GM21360 (cell line): ENCODE results near the gene KRTAP4-16.
"Not testable (repeated sequence)": the region's sequence is repeated elsewhere in the genome, so short reads cannot be mapped to it uniquely, and the experiment has no call there.

ENCODE experiments used
- ATAC-seq: cut with Tn5 transposase; IDR thresholded peaks from one replicate; pipeline ENCODE4 v1.9.1; 2021; ENCODE audit warnings: mild to moderate bottlenecking, moderate library complexity; ENCODE audit not compliant: unreplicated experiment

Gene KRTAP4-16

DNA sequence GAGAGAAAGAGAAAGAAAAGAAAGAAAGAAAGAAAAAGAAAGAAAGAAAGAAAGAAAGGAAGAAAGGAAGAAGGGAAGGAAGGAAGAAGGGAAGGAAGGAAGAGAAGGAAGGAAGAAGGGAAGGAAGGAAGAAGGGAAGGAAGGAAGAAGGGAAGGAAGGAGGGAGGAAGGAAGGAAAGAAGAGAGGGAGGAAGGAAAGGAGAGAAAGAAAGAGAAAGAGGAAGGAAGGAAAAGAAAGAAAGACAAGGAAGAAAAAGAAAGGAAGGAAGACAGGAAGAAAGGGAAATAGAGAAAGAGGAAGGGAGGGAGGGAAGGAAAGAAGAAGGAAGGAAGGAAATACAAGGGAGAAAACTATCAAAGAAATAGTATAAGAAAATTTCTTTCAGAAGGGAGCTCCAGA is 25.2 kb downstream of the KRTAP4-16 start:
- ATAC-seq: no peak

DNA sequence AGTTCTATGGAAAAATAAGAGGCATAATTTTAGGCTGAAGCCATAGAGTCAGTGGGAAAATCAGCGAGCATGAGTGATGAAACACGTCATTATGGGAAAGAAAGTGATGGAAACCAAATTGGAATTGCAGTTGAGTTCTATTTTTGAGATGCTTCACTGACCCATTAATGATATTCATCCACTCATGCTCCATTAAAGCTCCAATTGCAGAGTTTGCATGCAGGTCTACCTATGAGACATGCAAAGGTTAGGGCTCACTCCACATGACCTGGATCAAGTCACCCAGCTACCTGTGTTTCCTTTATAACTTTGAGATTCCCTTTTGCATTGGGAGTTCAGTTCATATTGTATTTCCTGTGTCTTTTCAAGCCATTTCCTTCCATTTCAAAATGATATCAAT is 28.3 kb downstream of the KRTAP4-16 start:
- no peak for ATAC-seq

DNA sequence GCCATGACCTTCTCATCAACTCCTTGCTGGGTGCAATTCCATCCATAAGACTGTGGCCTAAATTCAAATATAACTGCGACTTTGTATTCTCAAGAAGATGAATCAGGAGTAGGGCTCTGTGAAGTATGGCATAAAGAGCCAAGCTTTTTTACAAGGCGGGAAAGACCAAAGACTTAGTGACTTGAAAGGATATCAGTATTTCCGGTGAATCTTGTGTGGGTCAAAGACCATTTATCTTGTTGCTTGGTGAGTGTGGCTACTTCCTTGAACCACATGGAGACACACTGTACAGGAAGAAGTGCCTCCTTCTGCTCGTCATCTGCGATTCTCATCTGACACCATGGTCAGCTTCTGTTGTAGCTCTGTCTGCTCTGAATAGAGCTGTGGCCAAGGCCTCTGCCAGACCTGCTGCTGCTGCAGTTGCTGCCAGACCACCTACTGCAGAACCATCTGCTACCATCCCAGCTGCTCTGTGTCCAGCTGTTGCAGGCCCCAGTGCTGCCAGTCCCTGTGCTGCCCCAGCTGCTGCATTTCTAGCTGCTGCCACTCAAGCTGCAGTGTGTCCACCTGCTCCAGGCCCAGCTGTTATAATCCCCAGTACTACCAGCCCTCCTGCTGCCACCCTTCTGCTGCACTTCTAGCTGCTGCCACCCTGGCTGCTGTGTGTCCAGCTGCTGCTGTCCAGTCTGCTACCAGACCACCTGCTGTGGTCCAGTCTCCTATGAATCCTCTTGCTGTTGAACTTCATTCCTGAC is 30.2 kb downstream of the KRTAP4-16 start:
- ATAC-seq: no peak

DNA sequence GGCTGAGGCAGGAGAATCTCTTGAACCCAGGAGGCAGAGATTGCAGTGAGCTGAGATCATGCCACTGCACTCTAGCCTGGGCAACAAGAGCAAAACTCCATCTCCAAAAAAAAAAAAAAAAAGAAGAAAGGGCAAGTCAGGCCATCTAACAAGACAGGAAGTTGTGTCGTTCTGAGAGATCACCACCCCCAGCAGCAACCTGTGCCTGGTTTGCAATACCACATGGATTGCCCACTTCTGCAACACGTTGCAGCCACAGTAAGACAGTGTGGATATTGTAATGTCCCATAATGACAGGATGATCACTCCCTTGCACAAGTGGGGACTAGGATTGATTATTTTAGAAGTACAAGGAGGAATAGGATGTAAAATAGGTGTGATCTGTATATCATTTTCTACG is 33.0 kb downstream of the KRTAP4-16 start:
- no peak for ATAC-seq

DNA sequence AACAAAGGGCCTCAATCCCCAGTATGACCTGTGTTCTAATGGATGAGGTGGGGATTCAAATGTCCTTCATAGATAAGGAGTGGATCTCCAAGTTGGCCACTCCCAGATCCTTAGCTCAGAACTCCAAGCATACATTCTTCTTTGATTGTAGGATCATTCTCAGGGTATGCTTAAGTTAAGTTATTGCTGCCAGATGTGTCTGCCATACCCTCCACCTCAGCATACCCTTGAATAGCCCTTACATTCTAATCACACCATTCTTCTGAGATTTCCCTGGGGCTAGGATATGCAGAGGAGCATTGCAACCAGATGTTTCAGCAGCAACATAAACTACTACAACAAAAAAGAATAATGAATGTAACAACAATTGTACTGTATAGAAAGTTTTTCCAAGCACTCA is 34.7 kb downstream of the KRTAP4-16 start:
- ATAC-seq: no peak

DNA sequence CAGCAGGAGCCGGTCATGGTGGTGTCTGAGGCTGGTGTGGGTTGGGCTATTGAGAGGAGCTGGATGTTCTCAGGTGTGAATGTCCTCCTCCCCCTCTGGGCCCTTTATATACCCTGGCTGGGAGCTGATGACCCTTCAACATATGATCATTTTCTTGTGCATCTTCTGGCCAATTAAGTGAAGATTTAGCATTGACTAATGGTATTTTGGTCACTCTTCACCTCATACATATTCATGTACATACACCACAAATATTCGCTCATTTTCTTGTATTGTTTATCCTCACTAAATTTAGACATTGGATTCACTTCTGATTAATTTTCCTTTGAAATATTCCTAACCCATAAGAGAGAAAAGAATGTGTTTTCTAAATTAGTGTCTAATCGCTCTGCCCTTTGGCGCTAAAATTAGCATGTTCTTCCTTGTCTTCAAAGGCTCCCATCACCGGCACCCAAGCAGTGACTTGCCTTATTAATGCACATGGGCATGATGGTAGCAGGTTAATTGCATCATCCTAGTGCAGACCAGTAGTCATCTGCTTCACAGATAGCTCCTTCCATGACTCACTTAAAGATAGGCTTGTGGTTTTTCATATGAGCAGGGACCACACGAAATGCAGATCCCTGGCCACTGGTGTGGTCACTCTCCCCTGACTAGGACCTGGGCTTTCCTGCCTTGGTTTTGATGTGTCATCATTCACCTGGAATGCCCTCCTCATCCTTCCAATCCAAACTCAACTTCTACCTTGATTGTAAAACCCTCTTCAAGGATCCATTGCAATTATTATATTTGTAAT is 36.0 kb downstream of the KRTAP4-16 start, which contains the start of gene KRTAP2-4:
TSS of gene KRTAP2-4 (minus strand) at position 51 of the 796 bp plus-strand sequence. CDS start at position 17, 34 bp downstream.
- no peak for ATAC-seq

DNA sequence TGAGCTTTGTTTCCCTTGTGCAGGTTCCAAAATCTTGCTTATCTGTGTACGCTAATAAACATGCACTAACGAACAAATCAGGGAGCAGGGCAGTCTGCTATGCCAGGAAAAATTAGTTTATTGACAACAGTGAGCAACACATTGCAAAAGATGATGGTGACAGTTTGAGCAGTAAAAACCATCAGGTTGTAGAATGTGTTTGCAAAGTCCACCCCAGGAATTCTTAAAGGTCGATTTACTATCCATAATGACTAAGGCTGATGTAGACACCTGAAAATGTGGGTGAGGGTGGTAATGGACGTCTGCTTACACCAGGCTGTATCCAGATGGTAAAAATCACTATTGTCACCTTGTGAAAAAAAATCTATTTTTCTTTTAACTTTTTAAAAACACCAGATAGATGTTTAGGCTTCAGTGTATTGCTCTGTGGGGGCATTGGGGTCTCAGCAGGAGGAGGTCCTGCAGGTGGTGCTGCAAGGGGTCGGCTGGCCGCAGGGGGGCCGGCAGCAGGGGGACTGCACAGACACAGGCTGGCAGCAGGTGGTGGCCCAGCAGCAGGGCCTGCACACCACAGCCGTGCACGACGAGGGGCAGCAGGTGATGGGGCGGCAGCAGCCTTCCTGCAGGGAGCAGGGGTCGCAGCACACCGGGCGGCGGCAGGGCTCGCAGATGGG is 36.9 kb downstream of the KRTAP4-16 start:
- ATAC-seq: not testable (repeated sequence)

DNA sequence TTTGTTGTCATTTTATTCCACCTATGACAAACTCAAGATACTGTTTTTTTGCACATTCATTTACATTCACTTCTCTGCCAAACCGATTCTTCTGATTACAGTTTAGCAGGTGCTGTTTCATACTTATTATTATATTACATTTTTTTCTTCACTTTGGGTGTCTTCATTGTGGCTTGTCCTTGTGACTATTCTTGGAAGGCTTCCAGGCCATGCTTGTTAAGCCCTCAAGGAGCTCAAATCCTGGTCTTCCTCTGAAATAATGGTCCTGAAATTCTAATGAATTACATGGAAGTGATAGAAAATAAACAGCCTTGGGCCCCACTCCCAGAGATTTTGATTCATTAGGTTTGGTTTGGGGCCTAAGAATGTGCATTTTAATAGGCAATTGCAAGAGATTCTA is 37.7 kb downstream of the KRTAP4-16 start:
- ATAC-seq: no peak

DNA sequence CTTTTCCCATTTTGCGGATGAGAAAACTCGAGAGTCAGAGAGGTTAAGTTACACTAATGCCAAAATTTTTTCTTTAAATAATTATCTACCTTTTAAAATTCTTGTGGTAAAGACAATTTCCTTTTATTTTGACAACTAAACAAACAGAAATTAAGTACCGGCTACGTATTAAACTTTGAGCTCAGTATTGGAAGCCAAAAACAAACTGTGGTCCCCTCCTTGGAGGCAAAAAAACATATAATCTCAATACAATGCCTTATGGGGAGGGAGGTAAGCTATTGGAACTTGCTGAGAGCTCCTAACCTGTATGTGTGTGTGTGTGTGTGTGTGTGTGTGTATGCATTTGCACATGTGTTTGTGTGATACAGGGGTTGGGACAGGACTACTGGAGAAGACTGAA is 38.6 kb downstream of the KRTAP4-16 start:
- ATAC-seq: no peak

DNA sequence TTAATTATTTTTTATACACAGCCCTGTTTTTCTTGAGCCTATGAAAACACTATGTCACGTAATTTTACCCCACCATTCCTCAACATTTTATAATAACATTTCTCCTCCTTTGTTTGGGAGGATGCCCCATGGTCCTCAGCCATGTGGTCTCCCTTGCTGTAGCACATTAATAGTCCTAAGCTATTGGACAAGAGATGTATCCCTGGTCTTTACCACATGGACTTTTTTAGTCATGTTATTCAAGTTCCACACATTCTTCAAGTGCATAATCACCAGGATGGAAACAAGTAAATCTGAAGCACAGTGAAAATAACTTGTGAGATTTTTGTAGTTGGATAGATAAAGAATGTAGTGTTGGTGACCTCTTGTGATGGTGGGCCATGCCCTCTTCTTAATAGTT is 40.0 kb downstream of the KRTAP4-16 start:
- no peak for ATAC-seq

DNA sequence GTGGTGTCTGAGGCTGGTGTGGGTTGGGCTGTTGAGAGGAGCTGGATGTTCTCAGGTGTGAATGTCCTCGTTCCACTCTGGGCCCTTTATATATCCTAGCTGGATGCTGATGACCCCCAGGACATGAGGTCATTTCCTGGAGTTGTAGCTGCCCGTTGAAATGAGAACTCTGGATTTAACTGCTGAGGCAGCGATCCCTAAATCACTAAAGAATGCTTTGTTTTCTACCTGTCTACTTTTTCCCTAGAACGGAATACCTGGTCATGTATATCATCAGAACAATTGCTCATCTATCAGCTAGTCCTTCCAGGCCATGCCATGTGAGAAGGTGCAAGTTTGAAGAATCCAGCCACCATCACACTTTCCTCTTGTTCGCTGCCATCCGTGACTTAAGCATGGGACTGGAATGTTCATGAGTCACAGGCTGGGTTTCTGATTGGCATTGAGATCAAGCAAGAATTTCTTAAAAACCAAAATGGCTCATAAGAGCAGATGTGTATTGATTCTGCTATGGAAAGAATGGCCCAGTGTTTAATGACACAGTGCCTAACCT is 41.9 kb downstream of the KRTAP4-16 start, which contains the start of gene KRTAP2-3:
TSS of gene KRTAP2-3 (minus strand) at position 63 of the 553 bp plus-strand sequence. CDS start 64 bp downstream, outside the sequence.
- ATAC-seq: no peak

DNA sequence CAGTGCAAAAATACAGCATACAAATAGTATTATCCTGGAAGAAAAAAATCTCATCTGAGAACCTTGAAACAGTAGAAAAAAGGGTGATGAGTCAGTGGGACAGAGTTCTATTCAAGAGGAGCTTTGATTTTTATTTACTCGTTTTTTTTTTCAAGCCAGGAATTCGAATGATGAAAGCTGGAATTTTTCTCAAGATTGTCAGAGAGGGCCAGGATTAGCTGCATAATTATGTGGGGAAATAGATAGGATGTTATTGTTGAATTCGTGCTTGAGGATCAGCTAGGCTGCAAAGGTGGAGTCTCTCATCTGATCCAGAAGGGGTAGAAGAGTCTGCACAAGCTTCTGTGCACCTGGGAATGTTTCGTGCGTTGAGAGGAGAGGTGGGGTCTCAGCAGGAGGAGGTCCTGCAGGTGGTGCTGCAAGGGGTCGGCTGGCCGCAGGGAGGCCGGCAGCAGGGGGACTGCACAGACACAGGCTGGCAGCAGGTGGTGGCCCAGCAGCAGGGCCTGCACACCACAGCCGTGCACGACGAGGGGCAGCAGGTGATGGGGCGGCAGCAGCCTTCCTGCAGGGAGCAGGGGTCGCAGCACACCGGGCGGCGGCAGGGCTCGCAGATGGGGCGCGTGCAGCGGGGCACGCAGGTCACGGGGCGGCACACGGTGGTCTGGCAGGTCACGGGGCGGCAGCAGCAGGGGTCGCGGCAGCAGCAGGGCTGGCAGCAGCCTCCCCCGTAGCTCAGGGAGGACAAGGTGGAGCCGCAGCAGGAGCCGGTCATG is 42.5 kb downstream of the KRTAP4-16 start:
- not testable (repeated sequence) for ATAC-seq

DNA sequence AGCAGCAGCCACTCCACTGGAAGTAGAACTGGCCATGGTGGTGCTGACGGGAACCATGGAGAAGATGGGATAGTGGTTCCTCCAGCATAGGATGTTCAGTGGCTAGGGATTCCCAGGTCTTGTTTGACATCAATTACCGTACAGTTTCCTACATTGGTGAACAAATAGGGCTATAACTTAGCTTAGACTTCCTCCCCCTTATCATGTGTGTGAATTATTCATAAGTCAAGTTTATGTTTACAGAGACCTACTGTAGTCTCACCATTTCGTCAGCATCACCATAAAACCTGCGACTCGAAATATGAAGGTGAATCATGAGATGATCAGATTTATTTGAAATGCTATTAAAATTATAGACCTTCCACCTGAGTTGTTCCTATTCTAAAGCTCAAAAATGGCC is 43.3 kb downstream of the KRTAP4-16 start:
- ATAC-seq: no peak

DNA sequence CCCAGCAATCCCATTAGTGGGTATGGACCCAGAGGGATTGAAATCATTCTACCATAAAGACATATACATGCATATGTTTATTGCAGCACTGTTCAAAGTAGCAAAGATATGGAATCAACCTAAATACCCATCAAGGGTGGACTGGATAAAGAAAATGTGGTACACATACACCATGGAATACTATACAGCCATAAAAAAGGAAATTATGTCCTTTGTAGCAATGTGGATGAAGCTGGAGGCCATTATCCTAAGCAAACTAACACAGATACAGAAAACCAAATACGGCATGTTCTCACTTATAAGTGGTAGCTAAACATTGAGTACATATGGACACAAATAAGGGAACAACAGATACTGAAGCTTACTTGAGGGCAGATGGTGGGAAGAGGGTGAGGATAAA is 44.5 kb downstream of the KRTAP4-16 start:
- no peak for ATAC-seq

DNA sequence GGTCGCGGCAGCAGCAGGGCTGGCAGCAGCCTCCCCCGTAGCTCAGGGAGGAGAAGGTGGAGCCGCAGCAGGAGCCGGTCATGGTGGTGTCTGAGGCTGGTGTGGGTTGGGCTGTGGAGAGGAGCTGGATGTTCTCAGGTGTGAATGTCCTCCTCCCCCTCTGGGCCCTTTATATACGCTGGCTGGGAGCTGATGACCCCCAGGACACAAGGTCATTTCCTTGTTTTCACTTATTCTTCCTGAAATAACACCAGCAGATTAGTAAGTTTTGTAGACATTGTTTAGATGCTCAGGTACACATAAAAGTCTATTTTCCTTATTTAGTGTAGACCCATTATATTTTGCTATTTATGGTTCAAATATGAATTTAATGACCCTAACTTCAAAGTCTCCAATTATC is 46.9 kb downstream of the KRTAP4-16 start, which contains the start of gene KRTAP2-2:
TSS of gene KRTAP2-2 (minus strand) at position 101 of the 400 bp plus-strand sequence. CDS start at position 82, 19 bp downstream.
- ATAC-seq: not testable (repeated sequence)

DNA sequence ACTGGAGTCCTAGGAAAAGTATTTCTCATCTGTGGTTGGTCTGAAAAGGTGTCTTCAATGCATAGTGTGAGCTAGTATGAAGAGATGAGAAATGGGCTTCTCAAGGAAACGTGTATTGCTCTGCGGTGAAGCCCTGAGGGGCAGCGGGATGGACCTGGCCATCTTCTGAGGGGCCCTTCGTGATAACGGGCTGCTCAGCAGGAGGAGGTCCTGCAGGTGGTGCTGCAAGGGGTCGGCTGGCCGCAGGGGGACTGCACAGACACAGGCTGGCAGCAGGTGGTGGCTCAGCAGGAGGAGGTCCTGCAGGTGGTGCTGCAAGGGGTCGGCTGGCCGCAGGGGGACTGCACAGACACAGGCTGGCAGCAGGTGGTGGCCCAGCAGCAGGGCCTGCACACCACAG is 47.5 kb downstream of the KRTAP4-16 start:
- not testable (repeated sequence) for ATAC-seq

DNA sequence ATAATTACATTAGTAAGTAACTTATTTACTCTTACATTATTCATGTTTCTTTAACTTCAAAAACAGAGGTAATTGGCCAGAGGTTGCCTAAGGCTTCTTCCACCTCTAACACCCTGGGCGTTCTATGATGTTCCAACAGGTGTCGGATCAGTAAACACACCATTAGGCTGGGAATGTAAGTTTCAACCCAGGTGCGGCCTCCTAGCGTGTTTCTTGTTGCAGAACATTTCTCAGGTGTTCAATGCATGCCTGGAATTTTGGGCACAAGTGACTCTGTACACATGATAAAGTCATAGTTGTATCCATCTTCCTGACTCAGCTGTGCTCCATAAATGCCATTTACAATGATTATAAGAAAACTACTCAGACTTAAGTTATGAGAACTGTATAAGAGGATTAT is 48.0 kb downstream of the KRTAP4-16 start:
- ATAC-seq: no peak

DNA sequence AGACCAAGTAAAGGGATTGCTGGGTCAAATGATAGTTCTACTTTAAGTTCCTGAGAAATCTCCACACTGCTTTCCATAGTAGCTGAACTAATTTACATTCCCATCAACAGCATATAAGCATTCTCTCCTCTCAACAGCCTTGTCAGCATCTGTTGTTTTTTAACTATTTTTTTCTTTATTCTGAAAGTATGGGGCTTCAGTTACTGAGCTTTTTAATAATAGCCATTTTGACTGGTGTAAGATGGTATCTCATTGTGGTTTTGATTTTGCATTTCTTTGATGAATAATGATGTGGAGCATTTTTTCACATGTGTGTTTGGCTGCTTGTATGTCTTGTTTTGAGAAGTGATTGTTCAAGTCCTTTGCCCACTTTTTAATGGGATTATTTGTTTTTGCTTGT is 49.4 kb downstream of the KRTAP4-16 start:
- no peak for ATAC-seq
